GM12892 (cell line): ENCODE results near the gene FNIP2.

ENCODE experiments used
- POLR2A ChIP-seq: IDR thresholded peaks from 2 replicates; pipeline ENCODE4 v1.6.1; 2011; ENCODE audit warnings: low read depth, low read length, control low read depth
- POLR2AphosphoS5 ChIP-seq: IDR thresholded peaks from 2 replicates; pipeline ENCODE4 v1.6.1; 2011; ENCODE audit warnings: low read depth, low read length, control low read depth
- TAF1 ChIP-seq: IDR thresholded peaks from 2 replicates; pipeline ENCODE4 v1.6.1; 2011; ENCODE audit warnings: low read depth, mild to moderate bottlenecking, control low read depth, low read length, borderline replicate concordance

- no peak for TF ChIP-seq POLR2AphosphoS5
- no peak for TF ChIP-seq POLR2A
- no peak for TF ChIP-seq TAF1
Measured at GRCh38 chr4:158870626-158871334, 102.0 kb downstream of the FNIP2 start.
